SK-N-SH treated with all-trans-retinoic acid at 6 μM for 48 hours (cell line): ENCODE measurements around the gene C19orf67.

Source experiments
- ARNTL ChIP-seq: fragments of 450-650 bp; formaldehyde crosslinking; IDR thresholded peaks from 2 replicates; pipeline ENCODE4 v1.5.0; 2020; ENCODE audit warnings: low read depth, mild to moderate bottlenecking, moderate library complexity, borderline replicate concordance
- RARB ChIP-seq: fragments of 250-450 bp; sonication (Bioruptor Pico); IDR thresholded peaks from 2 replicates; pipeline ENCODE4 v1.8.0; 2021; ENCODE audit warnings: mild to moderate bottlenecking, moderate library complexity
- TOX ChIP-seq: fragments of 250-450 bp; sonication (Bioruptor Pico); IDR thresholded peaks from 2 replicates; pipeline ENCODE4 v1.8.0; 2021; ENCODE audit warnings: mild to moderate bottlenecking, moderate library complexity, borderline replicate concordance
- ZFP3 ChIP-seq: fragments of 250-450 bp; sonication (Bioruptor Pico); IDR thresholded peaks from 2 replicates; pipeline ENCODE4 v1.5.0; 2020; ENCODE audit warnings: mild to moderate bottlenecking, moderate library complexity

- TF ChIP-seq ZFP3 (CRISPR knock-in tag): no peak
- no peak for TF ChIP-seq TOX
- no peak for TF ChIP-seq ARNTL (CRISPR knock-in tag)
- no peak for TF ChIP-seq RARB
Observed at GRCh38 chr19:14073925-14074838, 11.4 kb downstream of the C19orf67 start.
